NCI-H69 (cell line): ENCODE results near the gene NUP88.

Source experiments
- DNase-seq: peaks from one replicate; lab custom pipeline; 2025; lab: John Stamatoyannopoulos, UW

The NUP88 gene

DNA sequence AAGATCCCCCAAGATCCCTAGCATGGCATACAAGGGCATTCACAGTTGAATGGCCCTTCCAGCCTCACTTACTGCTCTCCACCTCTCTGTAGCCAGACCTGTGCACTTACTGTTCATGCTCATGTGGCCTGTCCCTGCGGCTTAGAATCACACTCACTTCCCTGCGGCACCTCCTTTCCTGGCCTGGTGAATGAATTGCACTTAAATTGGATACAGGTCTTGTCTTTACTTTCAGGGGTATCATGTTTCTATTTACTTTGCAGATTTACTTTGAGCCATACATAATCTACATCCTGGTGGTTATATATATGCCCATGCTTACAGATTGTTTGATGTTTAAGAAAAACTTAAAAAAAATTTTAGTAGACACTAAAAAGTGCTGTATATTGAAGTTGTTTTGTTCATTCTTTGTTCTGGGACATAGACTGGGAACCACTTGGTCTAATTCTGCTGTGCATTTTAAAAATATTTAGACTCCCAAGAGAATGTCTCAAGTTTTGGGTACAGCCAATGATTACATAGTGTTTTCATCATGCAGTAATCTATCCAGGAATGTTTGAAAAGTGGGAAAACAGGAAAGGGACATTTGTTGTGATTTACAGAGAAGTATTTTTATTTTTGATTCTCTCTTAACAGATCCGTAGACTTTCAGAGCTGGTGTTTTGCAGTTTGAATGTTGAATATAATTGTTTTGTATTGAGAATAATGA is 63.9 kb downstream of the NUP88 start:
- peak; percentile 30 for DNase-seq

DNA sequence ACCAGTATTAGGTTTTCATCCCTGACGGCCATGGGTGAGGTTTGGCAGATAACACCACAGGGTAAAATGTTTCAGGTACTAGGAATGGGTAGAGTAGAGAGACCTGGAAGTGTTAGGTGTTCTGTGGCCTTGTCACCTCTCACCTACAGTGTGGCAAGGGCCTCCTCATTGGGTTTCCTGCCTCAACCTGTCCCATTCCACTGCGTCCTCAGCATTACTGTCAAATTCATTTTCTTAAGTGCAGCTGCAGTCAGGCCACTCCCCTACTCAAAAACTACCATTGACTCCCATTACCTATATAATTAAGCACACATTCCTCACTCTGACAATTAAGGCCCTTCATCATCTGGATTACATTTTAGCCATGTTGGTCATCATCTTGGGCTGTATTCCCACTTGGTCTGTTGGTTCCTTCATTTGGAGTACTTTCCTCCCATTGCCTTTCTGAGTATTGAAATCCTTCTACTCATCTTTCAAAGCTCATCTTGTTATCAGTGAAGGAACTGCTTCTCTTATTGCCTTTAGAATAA is 64.5 kb downstream of the NUP88 start:
- peak; percentile 30 for DNase-seq

DNA sequence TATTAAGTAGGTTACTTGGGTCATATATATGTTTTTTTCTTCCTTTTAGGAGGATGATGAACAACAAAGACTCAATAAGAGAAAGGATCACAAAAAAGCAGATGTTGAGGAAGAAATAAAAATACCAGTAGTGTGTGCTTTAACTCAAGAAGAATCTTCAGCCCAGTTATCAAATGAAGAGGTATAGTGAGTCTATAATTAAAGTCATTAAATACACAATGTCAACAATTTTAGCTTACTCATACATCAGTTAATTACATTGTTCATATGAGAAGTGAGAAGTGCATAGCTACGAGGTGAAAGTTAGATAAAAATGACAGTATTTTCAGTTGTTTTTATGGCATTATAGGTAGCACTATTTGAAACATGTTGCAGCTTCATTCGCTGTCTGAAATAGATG is 65.2 kb downstream of the NUP88 start:
- DNase-seq = peak; percentile 51

DNA sequence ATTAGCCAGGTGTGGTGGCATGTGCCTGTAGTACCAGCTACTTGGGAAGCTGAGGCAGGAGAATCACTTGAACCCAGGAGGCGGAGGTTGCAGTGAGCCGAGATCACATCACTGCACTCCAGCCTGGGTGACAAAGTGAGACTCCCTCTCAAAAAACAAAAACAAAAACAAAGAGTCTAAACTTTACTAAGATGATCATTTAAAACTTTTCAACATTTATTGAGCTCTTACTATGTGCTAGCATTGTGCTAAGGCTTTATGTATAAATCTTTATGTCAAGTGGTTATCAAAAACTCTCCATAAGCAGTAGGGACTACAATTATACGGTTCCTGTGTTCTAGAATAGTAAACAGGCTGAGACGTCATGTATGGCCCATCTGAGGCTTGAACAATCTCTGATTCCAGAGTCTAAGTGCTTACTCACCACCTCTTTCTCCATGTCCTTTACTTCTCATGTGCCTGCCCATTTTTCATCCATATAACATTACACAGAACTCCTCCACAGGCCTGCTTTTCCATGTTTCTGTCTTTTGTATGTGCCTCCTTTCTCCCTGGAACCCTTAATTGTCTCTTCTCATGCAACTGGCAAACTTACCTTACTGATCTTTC is 66.7 kb downstream of the NUP88 start:
- DNase-seq = no peak

GRCh38 chr17:5344914-5345313 is 74.5 kb downstream of the NUP88 start:
- no peak for DNase-seq
